HepG2 (cell line): Measurements from ENCODE around the gene SERPINA6.

Experiments used
- EZH2 ChIP-seq: conservative IDR thresholded peaks from 2 replicates; pipeline ENCODE4 v1.6.1; 2012; ENCODE audit warnings: mild to moderate bottlenecking, low read depth, low read length, moderate library complexity
- ZNF274 ChIP-seq: sonication (generic); formaldehyde crosslinking; IDR thresholded peaks from 2 replicates; pipeline ENCODE4 v1.5.1; 2020; ENCODE audit warnings: mild to moderate bottlenecking, missing genetic modification reagents
- TF ChIP-seq, protein P1 (sequence below): sonication (generic); formaldehyde crosslinking; IDR thresholded peaks from 2 replicates; pipeline ENCODE4 v1.4.0; 2020; ENCODE audit warnings: missing genetic modification reagents

DNA sequence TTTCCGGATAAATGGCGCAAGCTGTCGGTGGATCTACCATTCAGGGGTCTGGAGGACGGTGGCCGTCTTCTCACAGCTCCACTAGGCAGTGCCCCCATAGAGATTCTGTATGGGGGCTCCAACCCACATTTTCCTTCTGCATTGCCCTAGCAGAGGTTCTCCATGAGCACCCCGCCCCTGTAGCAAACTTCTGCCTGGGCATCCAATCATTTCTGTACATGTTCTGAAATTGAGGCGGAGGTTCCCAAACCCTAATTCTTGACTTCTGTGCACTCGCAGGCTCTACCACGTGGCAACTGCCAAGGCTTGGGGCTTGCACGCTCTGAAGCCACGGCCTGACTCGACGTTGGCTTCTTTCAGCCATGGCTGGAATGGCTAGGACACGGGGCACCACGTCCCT, 25.0 kb downstream of the SERPINA6 start:
- no peak for TF ChIP-seq ZNF274 (CRISPR knock-in tag)
- TF ChIP-seq, protein P1, sequence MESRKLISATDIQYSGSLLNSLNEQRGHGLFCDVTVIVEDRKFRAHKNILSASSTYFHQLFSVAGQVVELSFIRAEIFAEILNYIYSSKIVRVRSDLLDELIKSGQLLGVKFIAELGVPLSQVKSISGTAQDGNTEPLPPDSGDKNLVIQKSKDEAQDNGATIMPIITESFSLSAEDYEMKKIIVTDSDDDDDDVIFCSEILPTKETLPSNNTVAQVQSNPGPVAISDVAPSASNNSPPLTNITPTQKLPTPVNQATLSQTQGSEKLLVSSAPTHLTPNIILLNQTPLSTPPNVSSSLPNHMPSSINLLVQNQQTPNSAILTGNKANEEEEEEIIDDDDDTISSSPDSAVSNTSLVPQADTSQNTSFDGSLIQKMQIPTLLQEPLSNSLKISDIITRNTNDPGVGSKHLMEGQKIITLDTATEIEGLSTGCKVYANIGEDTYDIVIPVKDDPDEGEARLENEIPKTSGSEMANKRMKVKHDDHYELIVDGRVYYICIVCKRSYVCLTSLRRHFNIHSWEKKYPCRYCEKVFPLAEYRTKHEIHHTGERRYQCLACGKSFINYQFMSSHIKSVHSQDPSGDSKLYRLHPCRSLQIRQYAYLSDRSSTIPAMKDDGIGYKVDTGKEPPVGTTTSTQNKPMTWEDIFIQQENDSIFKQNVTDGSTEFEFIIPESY, result no peak
- no peak for TF ChIP-seq EZH2
